ENCODE results near the gene NCKAP5. TPM values are rescaled to one million over a fixed set of nuclear protein-coding genes. Genes with fewer than 3 reads are reported as not detected.

The NCKAP5 gene
- total RNA-seq, 1 experiment from 2014 or later: not detected

GRCh38 chr2:132955871-132956615 lies 612.2 kb downstream of the NCKAP5 start:
- Histone ChIP-seq H3K4me2 (no peak overlapping the region), H3K4me1 (replicated peaks; ENCODE audit: insufficient read depth) (no peaks in the 10 kb centered on the region), H2AFZ (no peak overlapping the region), H3K27ac (no peak overlapping the region), H3K27me3 (ENCODE audit: insufficient read depth, low read depth) (no peaks in the 10 kb centered on the region), H4K20me1 (ENCODE audit: insufficient read depth) (no peaks in the 10 kb centered on the region), H3K9me3 (ENCODE audit: insufficient read depth, low read depth) (no peaks in the 10 kb centered on the region), H3K36me3 (ENCODE audit: low read depth) (no peaks in the 10 kb centered on the region), H3K79me2 (ENCODE audit: low read depth) (no peaks in the 10 kb centered on the region), H3K9me2 (ENCODE audit: insufficient read depth) (no peaks in the 10 kb centered on the region), H3K4me3 (no peak overlapping the region), H3F3A (ENCODE audit: insufficient read depth, low read depth) (no peaks in the 10 kb centered on the region)
- intact Hi-C loops (cut with micrococcal nuclease; ENCODE audit: unreplicated experiment): no loop called here
- TF ChIP-seq, protein P1, sequence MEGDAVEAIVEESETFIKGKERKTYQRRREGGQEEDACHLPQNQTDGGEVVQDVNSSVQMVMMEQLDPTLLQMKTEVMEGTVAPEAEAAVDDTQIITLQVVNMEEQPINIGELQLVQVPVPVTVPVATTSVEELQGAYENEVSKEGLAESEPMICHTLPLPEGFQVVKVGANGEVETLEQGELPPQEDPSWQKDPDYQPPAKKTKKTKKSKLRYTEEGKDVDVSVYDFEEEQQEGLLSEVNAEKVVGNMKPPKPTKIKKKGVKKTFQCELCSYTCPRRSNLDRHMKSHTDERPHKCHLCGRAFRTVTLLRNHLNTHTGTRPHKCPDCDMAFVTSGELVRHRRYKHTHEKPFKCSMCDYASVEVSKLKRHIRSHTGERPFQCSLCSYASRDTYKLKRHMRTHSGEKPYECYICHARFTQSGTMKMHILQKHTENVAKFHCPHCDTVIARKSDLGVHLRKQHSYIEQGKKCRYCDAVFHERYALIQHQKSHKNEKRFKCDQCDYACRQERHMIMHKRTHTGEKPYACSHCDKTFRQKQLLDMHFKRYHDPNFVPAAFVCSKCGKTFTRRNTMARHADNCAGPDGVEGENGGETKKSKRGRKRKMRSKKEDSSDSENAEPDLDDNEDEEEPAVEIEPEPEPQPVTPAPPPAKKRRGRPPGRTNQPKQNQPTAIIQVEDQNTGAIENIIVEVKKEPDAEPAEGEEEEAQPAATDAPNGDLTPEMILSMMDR (conservative IDR thresholded peaks at IDR 0.05): no peak
- no peak for TF ChIP-seq EZH2 (IDR thresholded peaks at IDR 0.05; ENCODE audit: low read depth)
- BruUV-seq (replicated peaks): no TSS peak
- DNase-seq: no peak
- CTCF ChIA-PET: no interaction called here
- POLR2A ChIA-PET (ENCODE audit: unreplicated experiment): no interaction called here

DNA sequence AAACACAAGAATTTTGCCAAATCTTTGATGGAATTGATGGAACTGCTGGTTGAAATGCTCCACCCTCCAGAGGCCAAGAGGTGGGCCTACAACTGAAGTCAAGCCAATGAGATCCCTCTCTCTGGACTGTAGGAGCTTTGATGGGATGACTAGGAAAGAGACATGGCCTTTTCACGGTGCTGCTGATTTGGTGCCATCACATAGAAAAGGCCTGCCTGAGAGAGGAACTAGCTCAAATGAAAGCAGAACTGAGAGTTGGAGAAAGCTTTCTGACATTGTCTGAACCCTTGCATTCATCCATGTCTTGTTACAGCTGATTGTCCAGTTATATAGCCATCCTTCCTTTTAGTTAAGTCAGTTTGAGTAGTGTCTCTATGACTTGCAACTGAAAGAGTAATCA lies 614.5 kb downstream of the NCKAP5 start:
- no peaks in the 10 kb centered on the region for H3K9me3 ChIP-seq (ENCODE audit: insufficient read depth, low read depth)
- TF ChIP-seq, protein P1 (conservative IDR thresholded peaks at IDR 0.05): no peak
- TF ChIP-seq EZH2 (IDR thresholded peaks at IDR 0.05; ENCODE audit: low read depth): no peak
- intact Hi-C loops (cut with micrococcal nuclease; ENCODE audit: unreplicated experiment): no loop called here
- H3K4me2 ChIP-seq: no peak overlapping the region
- no peaks in the 10 kb centered on the region for H3K36me3 ChIP-seq (ENCODE audit: low read depth)
- H3F3A ChIP-seq (ENCODE audit: insufficient read depth, low read depth): no peaks in the 10 kb centered on the region
- H3K27me3 ChIP-seq (ENCODE audit: insufficient read depth, low read depth): no peaks in the 10 kb centered on the region
- H3K27ac ChIP-seq: no peak overlapping the region
- H3K79me2 ChIP-seq (ENCODE audit: low read depth): no peaks in the 10 kb centered on the region
- H3K4me3 ChIP-seq: no peak overlapping the region
- CTCF ChIA-PET: no interaction called here
- no TSS peak for BruUV-seq (replicated peaks)
- no peaks in the 10 kb centered on the region for H3K4me1 ChIP-seq (replicated peaks; ENCODE audit: insufficient read depth)
- DNase-seq: no peak
- POLR2A ChIA-PET (ENCODE audit: unreplicated experiment): no interaction called here
- H2AFZ ChIP-seq: no peak overlapping the region
- no peaks in the 10 kb centered on the region for H4K20me1 ChIP-seq (ENCODE audit: insufficient read depth)
- no peaks in the 10 kb centered on the region for H3K9me2 ChIP-seq (ENCODE audit: insufficient read depth)

- Histone ChIP-seq H4K20me1 (ENCODE audit: insufficient read depth) (no peaks in the 10 kb centered on the region), H3K4me2 (no peak overlapping the region), H3K9me3 (ENCODE audit: insufficient read depth, low read depth) (no peaks in the 10 kb centered on the region), H3K36me3 (ENCODE audit: low read depth) (no peaks in the 10 kb centered on the region), H2AFZ (no peak overlapping the region), H3K4me3 (no peak overlapping the region), H3K4me1 (replicated peaks; ENCODE audit: insufficient read depth) (no peaks in the 10 kb centered on the region), H3K9me2 (ENCODE audit: insufficient read depth) (no peaks in the 10 kb centered on the region), H3K27ac (no peak overlapping the region), H3K27me3 (ENCODE audit: insufficient read depth, low read depth) (no peaks in the 10 kb centered on the region), H3K79me2 (ENCODE audit: low read depth) (no peaks in the 10 kb centered on the region), H3F3A (ENCODE audit: insufficient read depth, low read depth) (no peaks in the 10 kb centered on the region)
- no peak for TF ChIP-seq EZH2 (IDR thresholded peaks at IDR 0.05; ENCODE audit: low read depth)
- TF ChIP-seq, protein P1 (conservative IDR thresholded peaks at IDR 0.05): no peak
- ChIA-PET POLR2A (ENCODE audit: unreplicated experiment) (no interaction called here), CTCF (no interaction called here)
- no peak for DNase-seq
- no TSS peak for BruUV-seq (replicated peaks)
- intact Hi-C loops (cut with micrococcal nuclease; ENCODE audit: unreplicated experiment): no loop called here
Observed at GRCh38 chr2:132951008-132951714, 617.1 kb downstream of the NCKAP5 start.
